ENCODE measurements around the gene PPP1R14B.
A peak's percentile ranks its signal among the peaks of the same experiment; 100 is the strongest.

The PPP1R14B gene

GRCh38 chr11:64287676-64288352 lies 41.1 kb upstream of the PPP1R14B start:
- POLR2A ChIA-PET = interaction anchor here (0.6 kb wide), 1 partner anchor 22 kb away, joined by 3 read pairs; no protein-coding TSS in a partner anchor
- no peak for DNase-seq (ENCODE audit: extremely low spot score)
- TF ChIP-seq, protein P1, sequence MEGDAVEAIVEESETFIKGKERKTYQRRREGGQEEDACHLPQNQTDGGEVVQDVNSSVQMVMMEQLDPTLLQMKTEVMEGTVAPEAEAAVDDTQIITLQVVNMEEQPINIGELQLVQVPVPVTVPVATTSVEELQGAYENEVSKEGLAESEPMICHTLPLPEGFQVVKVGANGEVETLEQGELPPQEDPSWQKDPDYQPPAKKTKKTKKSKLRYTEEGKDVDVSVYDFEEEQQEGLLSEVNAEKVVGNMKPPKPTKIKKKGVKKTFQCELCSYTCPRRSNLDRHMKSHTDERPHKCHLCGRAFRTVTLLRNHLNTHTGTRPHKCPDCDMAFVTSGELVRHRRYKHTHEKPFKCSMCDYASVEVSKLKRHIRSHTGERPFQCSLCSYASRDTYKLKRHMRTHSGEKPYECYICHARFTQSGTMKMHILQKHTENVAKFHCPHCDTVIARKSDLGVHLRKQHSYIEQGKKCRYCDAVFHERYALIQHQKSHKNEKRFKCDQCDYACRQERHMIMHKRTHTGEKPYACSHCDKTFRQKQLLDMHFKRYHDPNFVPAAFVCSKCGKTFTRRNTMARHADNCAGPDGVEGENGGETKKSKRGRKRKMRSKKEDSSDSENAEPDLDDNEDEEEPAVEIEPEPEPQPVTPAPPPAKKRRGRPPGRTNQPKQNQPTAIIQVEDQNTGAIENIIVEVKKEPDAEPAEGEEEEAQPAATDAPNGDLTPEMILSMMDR (IDR thresholded peaks at IDR 0.05; ENCODE audit: control extremely low read depth, extremely low read depth, low read depth, missing control alignments) = no peak
- CTCF ChIA-PET = interaction anchor here (1.0 to 14.3 kb wide), 3 partner anchors 9 to 23 kb away, joined by 3 to 186 read pairs (median 3); partner anchors contain the start of genes CATSPERZ and ESRRA

GRCh38 chr11:64286801-64287159 lies 40.0 kb upstream of the PPP1R14B start:
- CTCF ChIA-PET = interaction anchor here (1.3 to 14.3 kb wide), 2 partner anchors 16 to 24 kb away, joined by 3 to 186 read pairs; partner anchors contain the start of genes CATSPERZ and ESRRA
- DNase-seq (ENCODE audit: extremely low spot score) = no peak
- TF ChIP-seq, protein P1 (IDR thresholded peaks at IDR 0.05; ENCODE audit: control extremely low read depth, extremely low read depth, low read depth, missing control alignments) = no peak
- POLR2A ChIA-PET = no interaction called here

GRCh38 chr11:64285885-64286800 lies 39.4 kb upstream of the PPP1R14B start:
- no peak for DNase-seq (ENCODE audit: extremely low spot score)
- CTCF ChIA-PET = interaction anchor here (1.3 to 14.3 kb wide), 3 partner anchors 17 to 81 kb away, joined by 3 to 186 read pairs (median 6); partner anchors contain the start of genes CATSPERZ and ESRRA

DNA sequence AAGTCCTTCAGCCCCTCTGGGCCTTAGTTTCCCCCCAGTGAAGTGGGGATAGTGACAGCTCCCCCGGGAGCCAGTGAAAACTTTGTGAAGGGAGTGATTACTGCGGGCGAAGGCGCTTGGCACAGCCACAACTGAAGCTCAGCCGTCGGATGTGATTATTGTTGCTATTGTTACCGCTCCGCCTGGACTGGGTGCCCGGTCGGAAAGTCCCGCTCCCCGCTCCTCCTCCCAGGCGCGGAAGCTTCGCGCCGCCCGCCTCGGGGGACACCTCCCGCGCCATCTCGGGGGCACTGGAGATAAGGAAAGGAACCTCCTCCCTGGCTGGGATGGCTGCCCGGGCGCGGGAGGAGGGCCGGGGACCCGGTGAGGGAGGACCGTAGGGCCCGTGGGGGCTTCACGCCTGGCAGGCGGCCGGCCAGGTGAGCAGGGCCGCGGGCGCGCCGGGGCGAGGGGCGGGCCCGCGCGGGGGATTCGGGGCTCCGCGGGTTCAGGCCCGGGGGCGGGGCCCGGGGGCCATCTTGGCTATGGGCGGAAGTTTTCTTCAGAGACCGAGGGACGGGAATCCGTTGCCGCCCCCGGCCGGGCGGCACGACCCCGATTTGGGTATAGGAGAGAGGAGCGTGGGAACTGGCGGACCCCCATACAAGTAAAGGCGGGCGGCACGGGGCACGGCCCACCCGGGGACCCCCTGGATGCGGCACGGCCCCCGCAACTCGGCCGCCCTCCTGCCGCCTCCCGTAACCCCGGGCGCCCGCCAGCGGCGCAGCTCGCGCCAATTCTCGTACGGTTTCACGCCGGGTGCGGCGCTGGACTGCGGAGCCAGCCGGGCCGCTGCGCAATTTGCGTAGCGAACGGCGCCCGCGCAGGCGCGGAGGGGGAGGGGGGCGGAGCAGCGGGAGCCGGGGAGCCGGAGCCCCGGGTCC lies 38.5 kb upstream of the PPP1R14B start, which contains the start of gene GPR137:
Gene GPR137 (plus strand): TSS at position 887 of the 923 bp plus-strand sequence. CDS start 677 bp downstream, outside the sequence.
- DNase-seq (ENCODE audit: extremely low spot score) = peak; percentile 94
- TF ChIP-seq, protein P1 (IDR thresholded peaks at IDR 0.05; ENCODE audit: control extremely low read depth, extremely low read depth, low read depth, missing control alignments) = peak; percentile 6
- CTCF ChIA-PET = interaction anchor here (1.2 to 14.3 kb wide), 4 partner anchors 13 to 80 kb away, joined by 3 to 186 read pairs (median 14); partner anchors contain the start of genes CATSPERZ and ESRRA
- POLR2A ChIA-PET = interaction anchor here (0.6 to 2.7 kb wide), 5 partner anchors 14 to 100 kb away, joined by 3 to 11 read pairs (median 4); partner anchors contain the start of genes NUDT22 and STIP1

More at GRCh38 chr11:64285885-64286800, 39.4 kb upstream of the PPP1R14B start:
- POLR2A ChIA-PET = interaction anchor here (0.6 kb wide), 1 partner anchor 15 kb away, joined by 4 read pairs; no protein-coding TSS in a partner anchor
- TF ChIP-seq, protein P1 (IDR thresholded peaks at IDR 0.05; ENCODE audit: control extremely low read depth, extremely low read depth, low read depth, missing control alignments) = peak; percentile 19

DNA sequence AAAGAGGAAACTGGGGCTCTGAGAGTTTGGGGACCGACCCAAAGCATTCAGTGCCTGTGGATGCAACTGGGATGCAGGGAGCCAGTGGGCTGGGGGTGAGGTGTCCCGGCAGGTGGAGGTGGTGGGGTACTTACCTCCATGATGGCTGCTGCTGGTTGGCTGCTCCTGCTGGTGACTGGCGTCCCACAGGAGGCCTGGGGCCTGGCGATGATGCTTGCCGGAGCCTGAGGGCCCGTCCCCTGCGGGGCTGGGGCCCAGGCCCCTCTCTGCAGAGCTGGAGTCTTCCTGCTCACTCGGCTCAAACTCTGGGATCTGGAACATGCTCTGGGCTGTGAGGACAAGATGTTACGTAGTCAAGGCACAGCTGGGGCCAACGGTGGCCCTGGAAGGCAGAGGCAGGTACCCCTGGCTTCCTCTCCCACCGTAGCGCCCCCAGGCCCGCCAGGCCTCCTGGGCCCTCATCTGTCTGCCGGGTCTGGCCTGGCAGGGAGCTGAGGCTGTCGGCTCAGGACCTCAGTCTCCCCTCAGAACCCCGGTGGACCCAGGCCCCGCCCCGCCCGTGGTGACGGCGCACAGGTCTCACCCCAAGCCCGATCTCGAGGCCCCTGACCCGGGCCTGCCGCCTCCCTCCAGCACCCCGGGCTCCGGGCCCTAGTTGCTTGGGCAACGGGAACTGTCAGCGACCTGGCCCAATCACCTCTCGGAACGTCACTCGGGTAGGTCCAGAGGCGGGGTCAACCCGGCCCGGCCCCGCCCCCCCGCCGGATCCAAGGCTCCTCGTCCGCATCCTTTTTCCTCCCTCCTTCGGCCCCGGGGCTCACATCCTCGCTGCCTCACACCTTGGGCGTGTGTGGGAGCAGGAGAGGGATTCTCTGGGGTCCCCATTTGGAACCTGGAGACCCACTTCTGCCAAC lies 37.6 kb upstream of the PPP1R14B start, which contains the start of gene BAD:
Gene BAD (minus strand): TSS at position 618 of the 914 bp plus-strand sequence. CDS start 297 bp downstream, at position 321.
- DNase-seq (ENCODE audit: extremely low spot score) = peak; percentile 99
- TF ChIP-seq, protein P1 (IDR thresholded peaks at IDR 0.05; ENCODE audit: control extremely low read depth, extremely low read depth, low read depth, missing control alignments) = peak; percentile 0
- ChIA-PET CTCF (interaction anchor here (1.2 to 14.3 kb wide), 4 partner anchors 13 to 79 kb away, joined by 3 to 186 read pairs (median 14); partner anchors contain the start of genes CATSPERZ and ESRRA), POLR2A (interaction anchor here (0.8 to 2.7 kb wide), 4 partner anchors 13 to 99 kb away, joined by 3 to 11 read pairs (median 4); partner anchors contain the start of genes NUDT22 and STIP1)
